Endometrial microvascular endothelial cells (primary cell): ENCODE results near the gene IFI6. TPM values are rescaled to one million over a fixed set of nuclear protein-coding genes. Genes with fewer than 3 reads are reported as not detected.
"Not testable (repeated sequence)": the region's sequence is repeated elsewhere in the genome, so short reads cannot be mapped to it uniquely, and the experiment has no call there.

ENCODE experiments used
- in situ Hi-C: cut with HindIII; loops from 2 replicates; pipeline ENCODE4 v1.10.0; 2017; ENCODE audit warnings: low sequenced_read_pairs, low pct_unique_long_range_greater_than_20kb; ENCODE audit errors: inconsistent ontology term
- total RNA-seq: library from RNA; depleted of rRNA; stranded (reverse); fragments of >200 nt; gene quantifications from one replicate; pipeline ENCODE4 v1.2.3, GENCODE V29; 2015; ENCODE audit errors: inconsistent ontology term

The IFI6 gene
- total RNA-seq = 230 TPM

GRCh38 chr1:27671964-27672749, at the start of gene IFI6:
IFI6 (minus strand) TSS chr1:27672192; CDS start chr1:27669314, 2,878 bp downstream.
- in situ Hi-C loops = no loop called here

- in situ Hi-C loops = no loop called here
Observed at GRCh38 chr1:27719286-27720251, 47.6 kb upstream of the IFI6 start.

- in situ Hi-C loops = no loop called here
Observed at GRCh38 chr1:27716262-27716895, 44.4 kb upstream of the IFI6 start.

GRCh38 chr1:27713869-27714513, 42.0 kb upstream of the IFI6 start:
- in situ Hi-C loops = no loop called here

GRCh38 chr1:27713139-27713725, 41.2 kb upstream of the IFI6 start:
- in situ Hi-C loops = no loop called here

GRCh38 chr1:27710574-27710973, 38.6 kb upstream of the IFI6 start:
- in situ Hi-C loops = no loop called here

- in situ Hi-C loops = no loop called here
Observed at GRCh38 chr1:27705545-27705944, 33.6 kb upstream of the IFI6 start.

- in situ Hi-C loops = no loop called here
Observed at GRCh38 chr1:27704958-27705357, 33.0 kb upstream of the IFI6 start.

GRCh38 chr1:27696835-27697234, 24.8 kb upstream of the IFI6 start:
- in situ Hi-C loops = not testable (repeated sequence)

- in situ Hi-C loops = no loop called here
Observed at GRCh38 chr1:27690183-27690582, 18.2 kb upstream of the IFI6 start.

- in situ Hi-C loops = no loop called here
Observed at GRCh38 chr1:27689423-27690173, 17.6 kb upstream of the IFI6 start.

GRCh38 chr1:27687906-27688305, 15.9 kb upstream of the IFI6 start:
- in situ Hi-C loops = no loop called here

- in situ Hi-C loops = no loop called here
Observed at GRCh38 chr1:27686223-27686990, 14.4 kb upstream of the IFI6 start.

- in situ Hi-C loops = no loop called here
Observed at GRCh38 chr1:27684176-27684575, 12.2 kb upstream of the IFI6 start.

- in situ Hi-C loops = no loop called here
Observed at GRCh38 chr1:27682351-27682944, 10.5 kb upstream of the IFI6 start.

GRCh38 chr1:27681580-27681979, 9.6 kb upstream of the IFI6 start:
- in situ Hi-C loops = not testable (repeated sequence)
